HepG2 (cell line): ENCODE measurements around the gene ZNF77. TPM values are rescaled to one million over a fixed set of nuclear protein-coding genes. Genes with fewer than 3 reads are reported as not detected.

Experiments used
- ARNT2 ChIP-seq: sonication (generic); formaldehyde crosslinking; IDR thresholded peaks from 2 replicates; pipeline ENCODE4 v1.8.0; 2022; ENCODE audit warnings: mild to moderate bottlenecking, low read depth, missing genetic modification reagents, moderate library complexity
- BRD4 ChIP-seq: sonication (generic); formaldehyde crosslinking; IDR thresholded peaks from 2 replicates; pipeline ENCODE4 v1.4.0; 2020; ENCODE audit warnings: missing genetic modification reagents
- CBFB ChIP-seq: sonication (generic); formaldehyde crosslinking; IDR thresholded peaks from 2 replicates; pipeline ENCODE4 v1.4.0; 2020; ENCODE audit warnings: missing genetic modification reagents
- CC2D1A ChIP-seq: sonication (generic); formaldehyde crosslinking; IDR thresholded peaks from 2 replicates; pipeline ENCODE4 v1.8.1; 2023; ENCODE audit warnings: mild to moderate bottlenecking, missing genetic modification reagents
- GABPB1 ChIP-seq: IDR thresholded peaks from 2 replicates; pipeline ENCODE4 v1.6.1; 2016; ENCODE audit warnings: mild to moderate bottlenecking, missing genetic modification reagents, moderate library complexity, missing compliant biosample characterization
- GLMP ChIP-seq: sonication (generic); formaldehyde crosslinking; IDR thresholded peaks from 2 replicates; pipeline ENCODE4 v1.9.0; 2021; ENCODE audit warnings: missing genetic modification reagents, mild to moderate bottlenecking, borderline replicate concordance
- HOXA7 ChIP-seq: sonication (generic); formaldehyde crosslinking; IDR thresholded peaks from 2 replicates; pipeline ENCODE4 v1.8.1; 2022; ENCODE audit warnings: mild to moderate bottlenecking, missing genetic modification reagents, moderate library complexity
- ISX ChIP-seq: sonication (generic); formaldehyde crosslinking; conservative IDR thresholded peaks from 2 replicates; pipeline ENCODE4 v1.5.0; 2020; ENCODE audit warnings: missing genetic modification reagents
- KLF6 ChIP-seq: IDR thresholded peaks from 2 replicates; pipeline ENCODE4 v1.8.0; 2016; ENCODE audit warnings: missing biosample characterization, missing genetic modification reagents
- MTF2 ChIP-seq: sonication (generic); formaldehyde crosslinking; IDR thresholded peaks from 2 replicates; pipeline ENCODE4 v1.5.0; 2020; ENCODE audit warnings: missing genetic modification reagents, borderline replicate concordance
- NR2C2 ChIP-seq: sonication (generic); formaldehyde crosslinking; IDR thresholded peaks from 2 replicates; pipeline ENCODE4 v1.4.0; 2020; ENCODE audit warnings: missing genetic modification reagents, mild to moderate bottlenecking, moderate library complexity, borderline replicate concordance
- PAWR ChIP-seq: sonication (generic); formaldehyde crosslinking; IDR thresholded peaks from 2 replicates; pipeline ENCODE4 v1.4.0; 2020; ENCODE audit warnings: missing genetic modification reagents, mild to moderate bottlenecking, borderline replicate concordance
- PAX8 ChIP-seq: sonication (generic); formaldehyde crosslinking; IDR thresholded peaks from 2 replicates; pipeline ENCODE4 v1.8.0; 2022; ENCODE audit warnings: mild to moderate bottlenecking, missing genetic modification reagents, borderline replicate concordance
- RBM39 ChIP-seq: fragments of 200-400 bp; formaldehyde crosslinking; IDR thresholded peaks from one replicate; pipeline ENCODE4 v1.6.1; 2018; ENCODE audit warnings: antibody characterized with exemption, mild to moderate bottlenecking, low read depth, low read length; ENCODE audit not compliant: poor library complexity, severe bottlenecking
- RCOR2 ChIP-seq: IDR thresholded peaks from 2 replicates; pipeline ENCODE4 v1.6.1; 2016; ENCODE audit warnings: missing biosample characterization, missing genetic modification reagents
- SAP130 ChIP-seq: IDR thresholded peaks from 2 replicates; pipeline ENCODE4 v1.6.1; 2016; ENCODE audit warnings: low read depth
- SATB2 ChIP-seq: sonication (generic); formaldehyde crosslinking; IDR thresholded peaks from 2 replicates; pipeline ENCODE4 v1.5.0; 2020; ENCODE audit warnings: missing genetic modification reagents
- SYNCRIP ChIP-seq: fragments of 200-400 bp; formaldehyde crosslinking; IDR thresholded peaks from 2 replicates; pipeline ENCODE4 v1.6.1; 2018; ENCODE audit warnings: mild to moderate bottlenecking, low read depth, low read length; ENCODE audit not compliant: insufficient read depth
- TCF7 ChIP-seq: sonication (generic); IDR thresholded peaks from 2 replicates; pipeline ENCODE4 v1.6.1; 2016; ENCODE audit warnings: antibody characterized with exemption, low read depth
- THAP9 ChIP-seq: sonication (generic); formaldehyde crosslinking; IDR thresholded peaks from 2 replicates; pipeline ENCODE4; 2020; ENCODE audit warnings: missing genetic modification reagents, mild to moderate bottlenecking, borderline replicate concordance
- TOE1 ChIP-seq: sonication (generic); formaldehyde crosslinking; IDR thresholded peaks from 2 replicates; pipeline ENCODE4 v1.4.0; 2020; ENCODE audit warnings: mild to moderate bottlenecking, missing genetic modification reagents
- ZBTB3 ChIP-seq: sonication (generic); formaldehyde crosslinking; IDR thresholded peaks from 2 replicates; pipeline ENCODE4 v1.4.0; 2020; ENCODE audit warnings: low read depth, mild to moderate bottlenecking, moderate library complexity, missing genetic modification reagents, borderline replicate concordance
- ZNF251 ChIP-seq: sonication (generic); formaldehyde crosslinking; IDR thresholded peaks from 2 replicates; pipeline ENCODE4 v1.9.0; 2021; ENCODE audit warnings: mild to moderate bottlenecking, missing genetic modification reagents
- ZNF354B ChIP-seq: sonication (generic); formaldehyde crosslinking; IDR thresholded peaks from 2 replicates; pipeline ENCODE4 v1.8.0; 2022; ENCODE audit warnings: mild to moderate bottlenecking, missing genetic modification reagents
- ZNF530 ChIP-seq: sonication (generic); formaldehyde crosslinking; IDR thresholded peaks from 2 replicates; pipeline ENCODE4 v1.5.0; 2020; ENCODE audit warnings: low read depth, mild to moderate bottlenecking, missing genetic modification reagents
- ZNF567 ChIP-seq: sonication (generic); formaldehyde crosslinking; IDR thresholded peaks from 2 replicates; pipeline ENCODE4 v1.8.1; 2023; ENCODE audit warnings: mild to moderate bottlenecking, missing genetic modification reagents, borderline replicate concordance
- ZNF570 ChIP-seq: sonication (generic); formaldehyde crosslinking; IDR thresholded peaks from 2 replicates; pipeline ENCODE4 v1.4.0; 2020; ENCODE audit warnings: mild to moderate bottlenecking, missing genetic modification reagents, borderline replicate concordance
- ZNF660 ChIP-seq: sonication (generic); formaldehyde crosslinking; IDR thresholded peaks from 2 replicates; pipeline ENCODE4 v1.5.1; 2020; ENCODE audit warnings: mild to moderate bottlenecking, low read depth, missing genetic modification reagents, borderline replicate concordance
- polyA plus RNA-seq, 8 experiments: library from polyadenylated mRNA; depleted of rRNA in 3 of 8; stranded (reverse) in 7 of 8; unstranded in 1 of 8; fragments of >200 nt; fragmentation: Illumina TruSeq in 4 of 8; extraction: Trizol in 4 of 8; gene quantifications; 2 replicates each; pipeline versions ENCODE4 v1.2.1 to v1.2.3, GENCODE V29; 2011 to 2016; ENCODE audit warnings: low read depth in 4 of 8, missing spikeins in 1 of 8, mixed read lengths in 1 of 8; ENCODE audit not compliant: insufficient read depth in 1 of 8
- total RNA-seq, 5 experiments: library from RNA; depleted of rRNA; stranded (reverse); fragments of >200 nt; fragmentation: Illumina TruSeq; extraction: Trizol; gene quantifications; 2 replicates each; pipeline ENCODE4 v1.2.3, GENCODE V29; 2016; ENCODE audit warnings: low read depth in 1 of 5

ZNF77 gene
- total and polyA plus RNA-seq, 2 of the 13 experiments (the other 11 are each of a cell fraction or from before 2014, with no cell fraction given) = 7.1 to 11.5 TPM

- TF ChIP-seq ZNF251 (CRISPR knock-in tag) (no peak), GLMP (CRISPR knock-in tag) (no peak), ZNF570 (CRISPR knock-in tag) (no peak), RCOR2 (no peak), HOXA7 (no peak), ZNF530 (CRISPR knock-in tag) (no peak), ZNF660 (CRISPR knock-in tag) (no peak), PAWR (CRISPR knock-in tag) (no peak), GABPB1 (CRISPR knock-in tag) (peak; percentile 98), ZNF354B (0 out of 2 replicates have a peak, but pooled peaks have one; percentile 65), SAP130 (CRISPR knock-in tag) (peak; percentile 84), ZNF567 (CRISPR knock-in tag) (no peak; the same call in 1 of the 2 replicates), ISX (no peak), ZBTB3 (CRISPR knock-in tag) (no peak), NR2C2 (CRISPR knock-in tag) (peak; percentile 99), CC2D1A (CRISPR knock-in tag) (no peak), ARNT2 (CRISPR knock-in tag) (no peak), CBFB (CRISPR knock-in tag) (no peak), THAP9 (CRISPR knock-in tag) (peak; percentile 91; the same call in 1 of the 2 replicates), RBM39 (peak; percentile 53), SATB2 (CRISPR knock-in tag) (0 out of 2 replicates have a peak, but pooled peaks have one; percentile 48), KLF6 (CRISPR knock-in tag) (peak; percentile 40; the same call in 1 of the 2 replicates), MTF2 (no peak), TCF7 (0 out of 2 replicates have a peak, but pooled peaks have one; percentile 14), PAX8 (CRISPR knock-in tag) (no peak), SYNCRIP (no peak), TOE1 (CRISPR knock-in tag) (no peak), BRD4 (CRISPR knock-in tag) (0 out of 2 replicates have a peak, but pooled peaks have one; percentile 29)
These were observed 5.7 kb upstream of the ZNF77 start (continued) for GRCh38 chr19:2950286-2951124.
